Ectodermal cell (in vitro differentiated cells): ENCODE data around the gene F8A2. TPM values are rescaled to one million over a fixed set of nuclear protein-coding genes. Genes with fewer than 3 reads are reported as not detected.
"Not testable (repeated sequence)": the region's sequence is repeated elsewhere in the genome, so short reads cannot be mapped to it uniquely, and the experiment has no call there.

Source experiments
- H3K27ac ChIP-seq: 2 replicates; pipeline ENCODE4 v1.7.0; 2013; ENCODE audit warnings: mild to moderate bottlenecking, low read depth, low read length; ENCODE audit not compliant: insufficient read depth, poor library complexity, severe bottlenecking
- H3K27me3 ChIP-seq: 2 replicates; pipeline ENCODE4 v1.7.0; 2013; ENCODE audit warnings: mild to moderate bottlenecking, low read length; ENCODE audit not compliant: insufficient read depth, control insufficient read depth, poor library complexity, severe bottlenecking
- H3K36me3 ChIP-seq: one replicate; pipeline ENCODE4 v1.7.0; 2013; ENCODE audit warnings: low read length; ENCODE audit not compliant: control insufficient read depth, insufficient read depth
- H3K4me1 ChIP-seq: one replicate; pipeline ENCODE4 v1.7.0; 2013; ENCODE audit warnings: low read length; ENCODE audit not compliant: control insufficient read depth, insufficient read depth
- H3K4me3 ChIP-seq: 2 replicates; pipeline ENCODE4 v1.7.0; 2013; ENCODE audit warnings: low read depth, low read length, control low read depth; ENCODE audit not compliant: insufficient read depth
- H3K9me3 ChIP-seq: 2 replicates; pipeline ENCODE4 v1.7.0; 2013; ENCODE audit warnings: mild to moderate bottlenecking, low read length, moderate library complexity; ENCODE audit not compliant: control insufficient read depth
- WGBS, 2 experiments: methylation state at CpG; one replicate each; pipeline ENCODE4 v1.1.7; 2013; ENCODE audit warnings: missing lambda C conversion rate in 2 of 2; 5-methylcytosine and 5-hydroxymethylcytosine counted together
- polyA plus RNA-seq, 4 experiments: library from polyadenylated mRNA; stranded (reverse); fragments of 50-300 nt; gene quantifications; one replicate each; pipeline ENCODE4 v1.2.3, GENCODE V29; 2013

Gene F8A2
- polyA plus RNA-seq (2013, experiment 1 of 4): not detected
- not detected for polyA plus RNA-seq (2013, experiment 2 of 4)
- not detected for polyA plus RNA-seq (2013, experiment 3 of 4)
- not detected for polyA plus RNA-seq (2013, experiment 4 of 4)

- no CpG with 5 or more reads among the region's 90 CpGs for WGBS, 2 experiments
- H3K27ac ChIP-seq: not testable (repeated sequence)
Observed at GRCh38 chrX:155381843-155382528, at the start of gene F8A2. TSS of gene F8A2 (plus strand) at chrX:155382095. CDS start at chrX:155382115, 20 bp downstream.

DNA sequence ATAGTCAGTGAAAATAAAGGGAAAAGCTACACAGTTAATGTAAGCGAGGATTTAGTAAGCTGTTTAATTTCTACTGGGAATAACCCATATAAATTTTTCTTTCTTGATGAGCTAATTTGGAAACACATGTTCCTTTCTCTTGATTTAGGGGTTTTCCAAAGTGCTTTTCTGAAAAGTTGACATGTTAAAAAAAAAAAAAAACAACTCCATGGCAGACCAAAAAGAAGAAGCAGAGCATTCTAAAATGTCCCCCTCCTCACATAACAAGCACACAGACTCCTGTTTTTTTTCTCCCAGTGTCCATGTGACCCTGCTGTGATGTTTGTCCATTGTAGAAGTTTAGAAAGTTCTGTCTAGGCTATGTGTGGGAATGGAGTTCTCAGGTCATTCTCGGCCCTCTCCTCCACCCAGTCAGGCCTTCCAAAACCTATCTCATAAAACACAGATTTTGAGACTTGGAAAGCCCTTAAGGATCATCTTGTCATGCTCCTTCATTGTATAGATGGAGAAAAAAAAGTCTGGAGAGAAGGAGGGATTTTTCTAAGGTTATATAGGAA, 48.3 kb upstream of the F8A2 start:
- no peak overlapping the region for H3K4me3 ChIP-seq

More at GRCh38 chrX:155381843-155382528, at the start of gene F8A2:
- not testable (repeated sequence) for H3K9me3 ChIP-seq, H3K36me3 ChIP-seq, H3K4me3 ChIP-seq, H3K27me3 ChIP-seq, H3K4me1 ChIP-seq

DNA sequence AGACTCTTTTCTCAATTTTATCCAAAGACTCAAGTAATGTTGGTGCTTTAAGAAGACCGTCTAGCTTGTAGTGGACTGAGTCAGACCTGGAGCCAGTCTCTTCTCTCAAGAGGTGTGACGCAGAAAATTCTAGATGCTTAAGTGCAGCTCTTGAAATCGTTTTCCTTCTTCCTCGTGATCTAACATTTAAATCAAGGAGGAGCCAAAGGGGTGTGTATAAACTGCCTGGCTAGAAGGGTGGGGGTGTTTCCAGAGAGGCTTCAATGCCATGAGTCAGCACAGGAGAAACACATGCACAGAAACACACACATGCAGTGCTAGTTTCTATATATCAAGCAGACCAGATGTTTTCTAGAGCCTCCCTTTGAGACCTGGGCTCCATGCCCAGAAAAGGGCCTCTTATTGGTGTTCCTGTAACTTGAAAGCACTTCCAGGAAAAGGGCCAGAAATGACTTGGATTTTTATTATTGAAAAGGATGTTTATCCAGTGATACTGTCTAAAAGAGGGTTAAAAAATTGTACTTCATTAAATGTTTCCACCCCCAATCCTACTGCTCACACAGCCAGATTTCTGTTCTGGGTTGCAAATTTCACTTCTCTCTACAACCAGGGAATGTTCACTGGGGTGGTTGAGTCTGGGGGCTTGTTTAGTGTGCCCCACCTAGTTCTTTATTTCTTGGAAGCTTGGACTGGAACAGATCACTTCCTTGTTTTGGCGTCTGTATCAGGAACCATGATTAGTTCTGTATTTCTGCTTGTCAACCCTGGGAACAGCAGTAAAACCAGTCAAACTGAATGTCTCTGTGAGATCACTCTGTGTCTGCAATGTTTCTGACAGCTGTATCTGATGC, 47.2 kb upstream of the F8A2 start, which contains the start of gene CLIC2:
TSS of gene CLIC2 (minus strand) at position 129 of the 851 bp plus-strand sequence. CDS start 187 bp downstream, outside the sequence.
- no peaks in the 10 kb centered on the region for H3K9me3 ChIP-seq
- H3K36me3 ChIP-seq: no peaks in the 10 kb centered on the region
- H3K27me3 ChIP-seq: no peaks in the 10 kb centered on the region
- no peak within 1 kb of the TSS for H3K27ac ChIP-seq
- H3K4me1 ChIP-seq: no peaks in the 10 kb centered on the region
- WGBS, 2 experiments: 89 to 98% methylated on average over 4 to 5 of the region's 5 CpGs
- H3K4me3 ChIP-seq: no peak within 1 kb of the TSS

More for the DNA sequence above, 48.3 kb upstream of the F8A2 start:
- no peaks in the 10 kb centered on the region for H3K36me3 ChIP-seq
- WGBS, 2 experiments: 100% methylated on average over 1 of the region's 2 CpGs; no CpG with 5 or more reads in 1 of the 2 experiments
- H3K4me1 ChIP-seq: no peaks in the 10 kb centered on the region
- no peaks in the 10 kb centered on the region for H3K9me3 ChIP-seq
- H3K27ac ChIP-seq: no peak overlapping the region
- H3K27me3 ChIP-seq: no peaks in the 10 kb centered on the region

GRCh38 chrX:155335337-155335712, 46.6 kb upstream of the F8A2 start:
- H3K27me3 ChIP-seq, H3K36me3 ChIP-seq, H3K4me1 ChIP-seq, H3K4me3 ChIP-seq, H3K9me3 ChIP-seq, H3K27ac ChIP-seq: not testable (repeated sequence)
- 80 to 88% methylated on average over 1 of the region's 1 CpG for WGBS, 2 experiments

GRCh38 chrX:155345689-155346088, 36.2 kb upstream of the F8A2 start:
- not testable (repeated sequence) for H3K4me3 ChIP-seq, H3K36me3 ChIP-seq, H3K9me3 ChIP-seq, H3K4me1 ChIP-seq, H3K27me3 ChIP-seq, H3K27ac ChIP-seq
- no CpG with 5 or more reads among the region's 1 CpG for WGBS, 2 experiments

- not testable (repeated sequence) for H3K9me3 ChIP-seq, H3K4me1 ChIP-seq, H3K36me3 ChIP-seq, H3K4me3 ChIP-seq, H3K27me3 ChIP-seq, H3K27ac ChIP-seq
- WGBS, 2 experiments: no CpG with 5 or more reads among the region's 4 CpGs
Observed at GRCh38 chrX:155349448-155349847, 32.4 kb upstream of the F8A2 start.

- H3K27ac ChIP-seq, H3K9me3 ChIP-seq, H3K4me3 ChIP-seq, H3K4me1 ChIP-seq, H3K27me3 ChIP-seq, H3K36me3 ChIP-seq: not testable (repeated sequence)
- WGBS, 2 experiments: no CpG with 5 or more reads among the region's 7 CpGs
Observed at GRCh38 chrX:155363712-155364111, 18.2 kb upstream of the F8A2 start.

DNA sequence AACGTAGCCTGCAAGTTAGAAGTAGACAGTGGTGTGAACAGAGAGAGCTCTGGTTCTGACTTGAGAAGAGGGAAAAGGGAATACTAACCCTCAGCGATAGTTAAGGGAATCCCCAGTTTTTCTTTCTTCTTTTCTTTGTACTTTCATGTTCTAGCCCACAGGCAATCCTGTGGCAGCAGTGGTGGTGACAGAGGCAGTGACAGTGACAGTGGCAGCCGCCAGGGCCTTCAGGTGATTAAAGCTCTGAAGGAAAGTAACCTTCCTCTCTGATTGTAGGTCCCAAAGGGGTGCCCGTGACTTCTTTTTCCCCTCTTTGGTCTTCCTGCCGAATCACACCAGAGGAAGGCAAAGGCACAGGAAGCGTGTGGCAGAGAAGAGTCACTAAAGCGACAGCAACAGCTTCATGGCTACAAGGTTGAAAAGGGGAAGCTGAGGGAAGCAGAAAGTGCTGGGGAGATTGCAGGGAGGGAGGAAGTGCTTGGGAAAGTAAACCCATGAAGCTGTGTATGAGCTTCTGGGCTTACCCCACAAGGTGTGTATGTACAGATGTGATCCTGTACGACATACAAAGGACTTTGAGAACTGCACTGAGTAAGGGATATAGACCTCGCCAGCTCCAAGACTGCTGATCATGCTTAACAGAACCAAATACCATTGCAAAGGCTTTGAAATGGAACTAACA, 8.0 kb upstream of the F8A2 start:
- not testable (repeated sequence) for H3K27ac ChIP-seq, H3K27me3 ChIP-seq, H3K9me3 ChIP-seq, H3K4me3 ChIP-seq, H3K36me3 ChIP-seq, H3K4me1 ChIP-seq
- WGBS, 2 experiments: no CpG with 5 or more reads among the region's 9 CpGs

DNA sequence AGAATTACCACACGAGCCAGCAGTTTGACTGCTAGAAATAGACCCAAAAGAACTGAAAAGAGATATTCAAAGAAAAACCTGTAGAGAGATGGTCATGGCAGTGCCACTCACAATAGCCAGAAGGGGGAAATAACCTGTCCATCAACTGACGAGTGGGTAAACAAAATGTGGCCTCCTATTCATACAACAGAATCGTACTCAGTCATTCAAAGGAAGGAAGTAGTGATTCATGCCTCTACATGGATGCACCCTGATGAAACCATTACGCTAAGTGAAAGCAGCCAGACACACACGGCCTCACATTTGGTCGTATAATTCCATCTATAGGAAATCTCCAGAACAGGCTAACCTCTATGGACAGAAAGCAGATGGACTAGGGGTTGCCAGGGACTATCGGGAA, 2.1 kb upstream of the F8A2 start:
- H3K9me3 ChIP-seq, H3K27ac ChIP-seq, H3K4me1 ChIP-seq, H3K36me3 ChIP-seq, H3K27me3 ChIP-seq, H3K4me3 ChIP-seq: not testable (repeated sequence)
- WGBS, 2 experiments: no CpG with 5 or more reads among the region's 7 CpGs

GRCh38 chrX:155382529-155382967, 653 bp downstream of the F8A2 start:
- H3K9me3 ChIP-seq, H3K36me3 ChIP-seq, H3K4me3 ChIP-seq, H3K27ac ChIP-seq, H3K27me3 ChIP-seq, H3K4me1 ChIP-seq: not testable (repeated sequence)
- no CpG with 5 or more reads among the region's 64 CpGs for WGBS, 2 experiments
